GM23338 (cell line): Measurements from ENCODE around the gene ZNF485. TPM values are rescaled to one million over a fixed set of nuclear protein-coding genes. Genes with fewer than 3 reads are reported as not detected.

Source experiments
- ATAC-seq: fragments of 200-7000 bp; cut with Tn5 transposase; 3 replicates; pipeline ENCODE4 v1.9.1; 2020
- DNase-seq: peaks from one replicate; pipeline ENCODE4 v3.0.0-alpha.2; 2015; ENCODE audit warnings: low spot score
- H2AFZ ChIP-seq: fragments of 200-600 bp; sonication (generic); 2 replicates; pipeline ENCODE4 v1.8.0; 2016; ENCODE audit warnings: antibody characterized with exemption, mild to moderate bottlenecking, moderate library complexity
- H3F3A ChIP-seq: fragments of 200-600 bp; sonication (generic); replicated peaks from 2 replicates; pipeline ENCODE4 v1.8.0; 2017; ENCODE audit warnings: antibody characterized with exemption, mixed run types, low read depth
- H3K27ac ChIP-seq: fragments of 200-600 bp; sonication (generic); 2 replicates; pipeline ENCODE4 v1.6.1; 2016; ENCODE audit warnings: low read depth
- H3K27me3 ChIP-seq: fragments of 200-600 bp; sonication (generic); 2 replicates; pipeline ENCODE4 v1.8.0; 2016; ENCODE audit warnings: mild to moderate bottlenecking, mixed run types, moderate library complexity; ENCODE audit not compliant: insufficient read depth
- H3K36me3 ChIP-seq: fragments of 200-600 bp; sonication (generic); 2 replicates; pipeline ENCODE4 v1.8.0; 2016; ENCODE audit warnings: mild to moderate bottlenecking; ENCODE audit not compliant: insufficient read depth
- H3K4me1 ChIP-seq: fragments of 200-600 bp; sonication (generic); 2 replicates; pipeline ENCODE4 v1.8.0; 2016; ENCODE audit warnings: mild to moderate bottlenecking, moderate library complexity; ENCODE audit not compliant: insufficient read depth
- H3K4me2 ChIP-seq: fragments of 200-600 bp; sonication (generic); 2 replicates; pipeline ENCODE4 v1.7.1; 2017; ENCODE audit warnings: mixed run types
- H3K4me3 ChIP-seq: fragments of 200-600 bp; sonication (generic); 2 replicates; pipeline ENCODE4 v1.6.1; 2016; ENCODE audit warnings: mixed run types
- H3K79me2 ChIP-seq: fragments of 200-600 bp; sonication (generic); replicated peaks from 2 replicates; pipeline ENCODE4 v1.8.0; 2017; ENCODE audit warnings: mild to moderate bottlenecking; ENCODE audit not compliant: insufficient read depth
- H3K9me2 ChIP-seq: fragments of 200-600 bp; sonication (generic); 2 replicates; pipeline ENCODE4 v1.8.0; 2017; ENCODE audit not compliant: insufficient read depth
- H4K20me1 ChIP-seq: fragments of 200-600 bp; sonication (generic); replicated peaks from 2 replicates; pipeline ENCODE4 v1.8.0; 2017; ENCODE audit warnings: mild to moderate bottlenecking; ENCODE audit not compliant: insufficient read depth
- H3K27ac Mint-ChIP-seq: 2 replicates; pipeline ENCODE4 v1.8.0; 2020; ENCODE audit warnings: inconsistent platforms, mild to moderate bottlenecking, moderate library complexity, mixed read lengths
- H3K27me3 Mint-ChIP-seq: 3 replicates; pipeline ENCODE4 v1.8.0; 2022; ENCODE audit warnings: low read depth, mild to moderate bottlenecking, moderate library complexity, mixed read lengths, inconsistent platforms; ENCODE audit not compliant: insufficient read depth, poor library complexity
- H3K36me3 Mint-ChIP-seq: 3 replicates; pipeline ENCODE4 v1.8.0; 2021; ENCODE audit warnings: low read depth, mild to moderate bottlenecking, inconsistent platforms, moderate library complexity, mixed read lengths
- H3K4me1 Mint-ChIP-seq: 3 replicates; pipeline ENCODE4 v1.8.0; 2020; ENCODE audit warnings: mild to moderate bottlenecking, inconsistent platforms, mixed read lengths
- H3K4me3 Mint-ChIP-seq: 3 replicates; pipeline ENCODE4 v1.8.0; 2021; ENCODE audit warnings: moderate library complexity, mild to moderate bottlenecking, inconsistent platforms, mixed read lengths
- H3K9me3 Mint-ChIP-seq: 3 replicates; pipeline ENCODE4 v1.8.0; 2020; ENCODE audit warnings: moderate library complexity, mild to moderate bottlenecking, inconsistent platforms, mixed read lengths
- ETS1 ChIP-seq: IDR thresholded peaks from 2 replicates; pipeline ENCODE4 v1.6.1; 2016; ENCODE audit warnings: antibody characterized with exemption
- EZH2 ChIP-seq: fragments of 200-600 bp; sonication (generic); IDR thresholded peaks from one replicate; pipeline ENCODE4 v1.8.0; 2017; ENCODE audit warnings: antibody characterized with exemption, mild to moderate bottlenecking, low read depth; ENCODE audit not compliant: unreplicated experiment
- NANOG ChIP-seq: IDR thresholded peaks from 2 replicates; pipeline ENCODE4 v1.6.1; 2016; ENCODE audit warnings: antibody characterized with exemption, borderline replicate concordance
- POLR2AphosphoS5 ChIP-seq: IDR thresholded peaks from 2 replicates; pipeline ENCODE4 v1.6.1; 2016; ENCODE audit warnings: antibody characterized with exemption, low read depth
- STAT1 ChIP-seq: IDR thresholded peaks from one replicate; pipeline ENCODE4 v1.6.1; 2016; ENCODE audit warnings: antibody characterized with exemption; ENCODE audit not compliant: unreplicated experiment
- ZNF462 ChIP-seq: fragments of 250-450 bp; sonication (Bioruptor Pico); IDR thresholded peaks from 2 replicates; pipeline ENCODE4 v1.5.0; 2020; ENCODE audit warnings: mild to moderate bottlenecking, moderate library complexity
- long read RNA-seq: library from polyadenylated mRNA; unstranded; transcript quantifications from one replicate; pipeline ENCODE4 v2.0.0, GENCODE V29; 2020; ENCODE audit not compliant: unreplicated experiment
- polyA plus RNA-seq: library from polyadenylated mRNA; unstranded; fragments of >200 nt; fragmentation: Nextera tagmentation; extraction: Ambion mirVana; gene quantifications from 2 replicates; pipeline ENCODE4 v1.2.1, GENCODE V29; 2016
- total RNA-seq: library from RNA; depleted of rRNA; stranded (reverse); fragments of >200 nt; shearing (Covaris generic); gene quantifications from 2 replicates; pipeline ENCODE4 v1.2.3, GENCODE V29; 2014; rRNA removed
- TF ChIP-seq, protein P1 (sequence below): IDR thresholded peaks from one replicate; pipeline ENCODE4 v1.6.1; 2018; ENCODE audit warnings: antibody characterized with exemption; ENCODE audit not compliant: unreplicated experiment

ZNF485 gene
- total RNA-seq, result 7.8 and 11.7 TPM in 2 replicates
- polyA plus RNA-seq, result 5.3 and 5.7 TPM in 2 replicates
- long read RNA-seq, partial matches to known transcripts, result 0 of 5 reads
- long read RNA-seq, other reads (novel, unspliced or antisense), result 1 of 5 reads

GRCh38 chr10:43606323-43607198 lies at the start of gene ZNF485:
ZNF485 (plus strand) TSS chr10:43606438; CDS start chr10:43607051, 613 bp downstream.
- Mint-ChIP-seq H3K27ac (no peak within 1 kb of the TSS), H3K9me3 (peaks cover 21% of the 10 kb centered on the region), H3K27me3 (peaks cover 9% of the 10 kb centered on the region), H3K4me1 (peaks cover 10% of the 10 kb centered on the region), H3K4me3 (peak within 1 kb of the TSS; percentile 84), H3K36me3 (peaks cover 39% of the 10 kb centered on the region)
- no peaks in the 10 kb centered on the region for H3K27me3 ChIP-seq
- H3K79me2 ChIP-seq, result no peaks in the 10 kb centered on the region
- ATAC-seq, result peak; percentile 99
- peak; percentile 87 for DNase-seq
- no peaks in the 10 kb centered on the region for H4K20me1 ChIP-seq
- H3K4me3 ChIP-seq, result peak within 1 kb of the TSS; percentile 75
- H3K4me2 ChIP-seq, result peak within 1 kb of the TSS; percentile 89
- no peaks in the 10 kb centered on the region for H3F3A ChIP-seq
- no peaks in the 10 kb centered on the region; the same call in 1 of the 2 replicates for H3K4me1 ChIP-seq
- peak; percentile 93 for TF ChIP-seq ETS1
- TF ChIP-seq EZH2, result no peak
- peak; percentile 90 for TF ChIP-seq POLR2AphosphoS5
- peak within 1 kb of the TSS; percentile 94 for H2AFZ ChIP-seq
- H3K9me2 ChIP-seq, result peaks cover 3% of the 10 kb centered on the region; the same call in 1 of the 2 replicates
- no peak within 1 kb of the TSS for H3K27ac ChIP-seq
- peaks cover 12% of the 10 kb centered on the region; the same call in 1 of the 2 replicates for H3K36me3 ChIP-seq

DNA sequence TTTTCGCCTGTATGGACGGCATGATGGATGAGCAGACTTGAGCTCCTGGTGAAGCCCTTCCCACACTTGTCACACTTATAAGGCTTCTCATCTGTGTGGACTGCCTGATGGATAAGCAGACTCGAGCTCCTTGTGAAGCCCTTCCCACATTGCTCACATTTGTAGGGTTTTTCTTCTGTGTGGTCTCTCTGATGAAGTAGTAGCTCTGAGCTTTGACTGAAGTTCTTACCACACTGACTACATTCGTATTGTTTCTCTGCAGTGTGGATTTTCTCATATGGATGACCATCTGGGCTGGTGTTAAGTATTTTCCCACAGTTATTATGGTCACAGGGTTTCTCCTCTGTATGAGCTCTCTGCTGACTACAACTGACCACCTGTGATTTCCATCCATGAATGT lies 49.0 kb upstream of the ZNF485 start:
- Histone ChIP-seq H3K4me3 (no peak overlapping the region), H3K27ac (no peak overlapping the region), H3F3A (no peaks in the 10 kb centered on the region), H3K9me2 (no peaks in the 10 kb centered on the region), H3K27me3 (no peaks in the 10 kb centered on the region), H3K4me2 (no peak overlapping the region), H4K20me1 (0 out of 2 replicates have a peak, but pooled peaks cover 3% of the 10 kb centered on the region), H3K79me2 (no peaks in the 10 kb centered on the region; the same call in none of the 2 replicates), H3K36me3 (peaks cover 30% of the 10 kb centered on the region), H3K4me1 (no peaks in the 10 kb centered on the region), H2AFZ (no peak overlapping the region)
- H3K36me3 Mint-ChIP-seq, result peaks cover 92% of the 10 kb centered on the region
- no peak overlapping the region for H3K4me3 Mint-ChIP-seq
- peaks cover 13% of the 10 kb centered on the region for H3K27me3 Mint-ChIP-seq
- H3K4me1 Mint-ChIP-seq, result no peaks in the 10 kb centered on the region
- no peak for DNase-seq
- ATAC-seq, result no peak
- no peak overlapping the region for H3K27ac Mint-ChIP-seq
- peaks cover 70% of the 10 kb centered on the region for H3K9me3 Mint-ChIP-seq
- TF ChIP-seq ZNF462 (CRISPR knock-in tag), result no peak
- TF ChIP-seq POLR2AphosphoS5, result no peak
- TF ChIP-seq, protein P1, sequence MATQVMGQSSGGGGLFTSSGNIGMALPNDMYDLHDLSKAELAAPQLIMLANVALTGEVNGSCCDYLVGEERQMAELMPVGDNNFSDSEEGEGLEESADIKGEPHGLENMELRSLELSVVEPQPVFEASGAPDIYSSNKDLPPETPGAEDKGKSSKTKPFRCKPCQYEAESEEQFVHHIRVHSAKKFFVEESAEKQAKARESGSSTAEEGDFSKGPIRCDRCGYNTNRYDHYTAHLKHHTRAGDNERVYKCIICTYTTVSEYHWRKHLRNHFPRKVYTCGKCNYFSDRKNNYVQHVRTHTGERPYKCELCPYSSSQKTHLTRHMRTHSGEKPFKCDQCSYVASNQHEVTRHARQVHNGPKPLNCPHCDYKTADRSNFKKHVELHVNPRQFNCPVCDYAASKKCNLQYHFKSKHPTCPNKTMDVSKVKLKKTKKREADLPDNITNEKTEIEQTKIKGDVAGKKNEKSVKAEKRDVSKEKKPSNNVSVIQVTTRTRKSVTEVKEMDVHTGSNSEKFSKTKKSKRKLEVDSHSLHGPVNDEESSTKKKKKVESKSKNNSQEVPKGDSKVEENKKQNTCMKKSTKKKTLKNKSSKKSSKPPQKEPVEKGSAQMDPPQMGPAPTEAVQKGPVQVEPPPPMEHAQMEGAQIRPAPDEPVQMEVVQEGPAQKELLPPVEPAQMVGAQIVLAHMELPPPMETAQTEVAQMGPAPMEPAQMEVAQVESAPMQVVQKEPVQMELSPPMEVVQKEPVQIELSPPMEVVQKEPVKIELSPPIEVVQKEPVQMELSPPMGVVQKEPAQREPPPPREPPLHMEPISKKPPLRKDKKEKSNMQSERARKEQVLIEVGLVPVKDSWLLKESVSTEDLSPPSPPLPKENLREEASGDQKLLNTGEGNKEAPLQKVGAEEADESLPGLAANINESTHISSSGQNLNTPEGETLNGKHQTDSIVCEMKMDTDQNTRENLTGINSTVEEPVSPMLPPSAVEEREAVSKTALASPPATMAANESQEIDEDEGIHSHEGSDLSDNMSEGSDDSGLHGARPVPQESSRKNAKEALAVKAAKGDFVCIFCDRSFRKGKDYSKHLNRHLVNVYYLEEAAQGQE, result no peak
- no peak for TF ChIP-seq NANOG
- TF ChIP-seq STAT1, result no peak
